ENCODE data around the gene GLIS1.
"Not testable (repeated sequence)": the region's sequence is repeated elsewhere in the genome, so short reads cannot be mapped to it uniquely, and the experiment has no call there.

GLIS1 gene

DNA sequence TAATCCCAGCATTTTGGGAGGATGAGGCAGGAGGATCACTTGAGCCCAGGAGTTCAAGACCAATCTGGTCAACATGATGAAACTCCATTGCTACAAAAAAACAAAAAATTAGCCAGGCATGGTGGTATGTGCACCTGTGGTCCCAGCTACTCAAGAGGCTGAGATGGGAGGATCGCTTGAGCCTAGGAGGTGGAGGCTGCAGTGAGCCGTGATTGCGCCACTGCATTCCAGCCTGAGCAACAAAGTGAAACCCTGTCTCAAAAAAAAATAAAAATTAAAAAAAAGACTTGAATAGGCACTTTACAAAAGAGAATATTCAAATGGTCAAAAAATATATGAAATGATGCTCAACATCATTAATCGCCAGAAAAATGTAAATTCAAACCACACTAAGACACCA, 91.0 kb downstream of the GLIS1 start:
- H3K4me1 ChIP-seq (ENCODE audit: control insufficient read depth, insufficient read depth, low read length); H3K4me3 ChIP-seq (ENCODE audit: insufficient read depth, low read depth, low read length); H3K9me3 ChIP-seq (ENCODE audit: control insufficient read depth, low read length); H3K27me3 ChIP-seq (ENCODE audit: control insufficient read depth, insufficient read depth, low read length, poor library complexity, severe bottlenecking); H3K27ac ChIP-seq (ENCODE audit: insufficient read depth, low read depth, low read length, poor library complexity, severe bottlenecking); H3K36me3 ChIP-seq (ENCODE audit: control insufficient read depth, insufficient read depth, low read length): not testable (repeated sequence)
- WGBS, 2 experiments: 78 to 95% methylated on average over 4 of the region's 4 CpGs

DNA sequence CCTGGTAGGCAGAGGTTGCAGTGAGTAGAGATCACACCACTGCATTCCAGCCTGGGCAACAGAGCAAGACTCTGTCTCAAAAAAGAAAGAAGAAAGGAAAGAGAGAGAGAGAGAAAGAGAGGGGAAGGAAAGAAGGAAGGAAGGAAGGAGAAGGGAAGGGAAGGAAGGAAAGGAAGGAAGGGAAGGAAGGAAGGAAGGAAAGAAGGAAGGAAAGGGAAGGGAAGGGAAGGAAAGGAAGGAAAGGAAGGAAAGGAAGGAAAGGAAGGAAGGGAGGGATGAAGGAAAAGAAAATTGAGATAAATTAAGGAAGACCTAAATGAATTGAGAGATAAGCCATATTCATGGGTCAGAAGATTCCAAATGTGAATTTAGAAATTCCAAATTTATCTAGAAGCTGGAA, 92.2 kb downstream of the GLIS1 start:
- H3K4me1 ChIP-seq (ENCODE audit: control insufficient read depth, insufficient read depth, low read length): peaks cover 5% of the 10 kb centered on the region
- H3K36me3 ChIP-seq (ENCODE audit: control insufficient read depth, insufficient read depth, low read length): no peaks in the 10 kb centered on the region
- no peak overlapping the region for H3K27ac ChIP-seq (ENCODE audit: insufficient read depth, low read depth, low read length, poor library complexity, severe bottlenecking)
- H3K27me3 ChIP-seq (ENCODE audit: control insufficient read depth, insufficient read depth, low read length, poor library complexity, severe bottlenecking): no peaks in the 10 kb centered on the region
- H3K9me3 ChIP-seq (ENCODE audit: control insufficient read depth, low read length): no peaks in the 10 kb centered on the region
- H3K4me3 ChIP-seq (ENCODE audit: insufficient read depth, low read depth, low read length): no peak overlapping the region

DNA sequence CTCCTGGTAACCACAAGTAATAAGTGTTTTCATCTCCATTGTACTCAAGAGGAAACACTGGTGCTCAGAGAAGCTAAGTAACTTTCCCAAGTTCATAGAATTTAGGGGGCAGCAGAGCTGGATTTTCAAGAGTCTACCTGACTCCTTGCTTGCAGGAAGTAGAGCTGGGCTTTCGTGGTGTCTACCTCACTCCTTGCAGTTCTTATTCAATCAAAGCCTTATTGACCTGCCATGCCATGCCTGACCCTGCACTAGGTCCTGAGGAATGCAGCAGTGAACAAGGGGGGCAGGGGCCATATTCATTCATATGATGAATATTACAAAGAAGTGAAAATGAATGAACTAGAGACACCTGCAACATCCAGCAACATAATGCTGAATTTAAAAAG, 93.3 kb downstream of the GLIS1 start:
- WGBS, 2 experiments: 92 to 93% methylated on average over 1 of the region's 1 CpG
- H3K27ac ChIP-seq (ENCODE audit: insufficient read depth, low read depth, low read length, poor library complexity, severe bottlenecking): no peak overlapping the region
- H3K4me3 ChIP-seq (ENCODE audit: insufficient read depth, low read depth, low read length): no peak overlapping the region
- no peaks in the 10 kb centered on the region for H3K27me3 ChIP-seq (ENCODE audit: control insufficient read depth, insufficient read depth, low read length, poor library complexity, severe bottlenecking)
- H3K36me3 ChIP-seq (ENCODE audit: control insufficient read depth, insufficient read depth, low read length): no peaks in the 10 kb centered on the region
- H3K4me1 ChIP-seq (ENCODE audit: control insufficient read depth, insufficient read depth, low read length): peaks cover 5% of the 10 kb centered on the region
- no peaks in the 10 kb centered on the region for H3K9me3 ChIP-seq (ENCODE audit: control insufficient read depth, low read length)

DNA sequence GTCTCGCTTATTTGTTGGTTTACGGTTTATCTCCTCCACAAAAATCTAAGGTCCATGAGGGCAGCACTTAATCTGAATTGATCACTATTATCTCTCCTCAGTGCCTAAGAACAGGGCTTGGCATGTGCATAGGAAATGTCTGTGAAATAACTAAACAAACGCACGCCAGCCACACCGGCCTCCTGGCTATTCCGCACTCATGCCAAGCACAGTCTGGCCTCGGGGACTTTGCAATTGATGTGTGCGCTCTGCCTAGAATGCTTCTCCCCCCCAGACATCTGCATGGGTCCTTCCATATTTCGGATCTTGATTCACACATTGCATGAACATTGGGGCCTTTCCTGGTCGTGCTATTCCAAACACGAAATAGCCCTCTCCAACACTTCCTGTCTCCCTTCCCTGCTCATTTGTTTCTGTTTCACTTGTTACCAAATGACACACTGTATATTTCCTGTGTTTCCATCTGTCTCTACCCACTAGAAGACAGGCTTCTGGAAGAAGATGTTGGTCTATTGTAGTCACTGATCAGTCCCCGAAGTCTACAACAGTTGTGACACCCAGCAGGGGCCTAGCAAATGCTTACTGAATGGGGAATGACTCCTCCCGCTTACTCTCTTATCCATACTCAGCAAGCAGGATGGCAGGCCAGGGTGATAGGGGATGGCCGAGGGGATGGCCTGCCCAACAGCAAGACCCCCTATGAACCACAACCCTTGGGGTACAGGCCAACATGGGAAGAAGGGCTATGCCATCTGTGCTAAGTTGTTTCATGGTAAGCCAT, 93.9 kb downstream of the GLIS1 start:
- 88 to 89% methylated on average over 14 of the region's 14 CpGs for WGBS, 2 experiments

DNA sequence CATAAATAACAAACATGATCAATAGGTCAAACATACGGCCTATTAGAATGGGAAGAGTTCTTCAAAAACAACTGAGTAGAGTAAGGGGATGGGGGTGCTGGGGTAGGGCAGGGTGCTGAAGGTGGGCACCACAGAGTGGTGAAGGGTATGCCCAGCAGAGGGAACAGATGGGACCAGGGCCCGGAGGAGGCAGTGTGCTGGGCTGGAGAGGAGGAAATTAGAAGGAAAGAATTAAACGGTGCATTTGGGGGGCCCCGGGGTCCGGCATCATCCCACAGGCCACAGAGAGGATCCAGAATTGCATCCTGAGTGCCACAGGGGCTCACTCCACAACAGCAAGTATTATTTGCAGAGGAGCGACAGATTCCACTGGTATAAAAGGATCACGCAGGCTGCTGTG, 94.5 kb downstream of the GLIS1 start:
- Histone ChIP-seq H3K36me3 (ENCODE audit: control insufficient read depth, insufficient read depth, low read length) (no peaks in the 10 kb centered on the region), H3K4me1 (ENCODE audit: control insufficient read depth, insufficient read depth, low read length) (peaks cover 5% of the 10 kb centered on the region), H3K27ac (ENCODE audit: insufficient read depth, low read depth, low read length, poor library complexity, severe bottlenecking) (no peak overlapping the region), H3K9me3 (ENCODE audit: control insufficient read depth, low read length) (no peaks in the 10 kb centered on the region), H3K27me3 (ENCODE audit: control insufficient read depth, insufficient read depth, low read length, poor library complexity, severe bottlenecking) (no peaks in the 10 kb centered on the region), H3K4me3 (ENCODE audit: insufficient read depth, low read depth, low read length) (no peak overlapping the region)
- WGBS, 2 experiments: 86 to 87% methylated on average over 7 of the region's 7 CpGs

More for the DNA sequence above, 93.9 kb downstream of the GLIS1 start:
- Histone ChIP-seq H3K4me3 (ENCODE audit: insufficient read depth, low read depth, low read length) (no peak overlapping the region), H3K9me3 (ENCODE audit: control insufficient read depth, low read length) (no peaks in the 10 kb centered on the region), H3K27me3 (ENCODE audit: control insufficient read depth, insufficient read depth, low read length, poor library complexity, severe bottlenecking) (no peaks in the 10 kb centered on the region), H3K36me3 (ENCODE audit: control insufficient read depth, insufficient read depth, low read length) (no peaks in the 10 kb centered on the region), H3K27ac (ENCODE audit: insufficient read depth, low read depth, low read length, poor library complexity, severe bottlenecking) (no peak overlapping the region), H3K4me1 (ENCODE audit: control insufficient read depth, insufficient read depth, low read length) (peaks cover 5% of the 10 kb centered on the region)

DNA sequence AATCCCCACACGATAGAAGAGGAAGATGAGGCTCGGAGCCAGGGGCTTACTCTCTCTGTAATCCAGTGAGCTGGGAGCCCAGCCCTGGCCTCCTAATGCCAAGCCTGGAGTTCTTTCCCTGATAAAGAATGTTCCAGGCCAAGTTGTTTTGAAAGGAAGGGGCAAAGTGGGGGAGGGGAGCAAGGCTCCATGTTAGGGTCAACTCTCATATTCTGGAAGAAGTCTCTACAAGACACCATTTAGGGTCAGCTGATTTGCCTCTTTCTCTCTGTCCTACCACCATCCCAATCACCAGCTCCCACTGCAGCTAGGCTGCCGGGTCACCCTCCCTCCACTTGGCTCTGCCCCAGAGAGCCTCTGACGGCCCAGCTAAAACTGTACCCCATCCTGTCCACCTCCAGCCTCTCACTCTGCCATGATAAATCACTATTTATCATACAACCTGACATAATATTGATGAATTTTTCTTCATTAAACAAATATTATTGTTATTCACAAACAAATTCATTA, 95.0 kb downstream of the GLIS1 start:
- no peak overlapping the region for H3K27ac ChIP-seq (ENCODE audit: insufficient read depth, low read depth, low read length, poor library complexity, severe bottlenecking)
- no peaks in the 10 kb centered on the region for H3K27me3 ChIP-seq (ENCODE audit: control insufficient read depth, insufficient read depth, low read length, poor library complexity, severe bottlenecking)
- peaks cover 5% of the 10 kb centered on the region for H3K4me1 ChIP-seq (ENCODE audit: control insufficient read depth, insufficient read depth, low read length)
- WGBS, 2 experiments: 91 to 96% methylated on average over 4 of the region's 4 CpGs
- H3K36me3 ChIP-seq (ENCODE audit: control insufficient read depth, insufficient read depth, low read length): no peaks in the 10 kb centered on the region
- no peaks in the 10 kb centered on the region for H3K9me3 ChIP-seq (ENCODE audit: control insufficient read depth, low read length)
- H3K4me3 ChIP-seq (ENCODE audit: insufficient read depth, low read depth, low read length): no peak overlapping the region

DNA sequence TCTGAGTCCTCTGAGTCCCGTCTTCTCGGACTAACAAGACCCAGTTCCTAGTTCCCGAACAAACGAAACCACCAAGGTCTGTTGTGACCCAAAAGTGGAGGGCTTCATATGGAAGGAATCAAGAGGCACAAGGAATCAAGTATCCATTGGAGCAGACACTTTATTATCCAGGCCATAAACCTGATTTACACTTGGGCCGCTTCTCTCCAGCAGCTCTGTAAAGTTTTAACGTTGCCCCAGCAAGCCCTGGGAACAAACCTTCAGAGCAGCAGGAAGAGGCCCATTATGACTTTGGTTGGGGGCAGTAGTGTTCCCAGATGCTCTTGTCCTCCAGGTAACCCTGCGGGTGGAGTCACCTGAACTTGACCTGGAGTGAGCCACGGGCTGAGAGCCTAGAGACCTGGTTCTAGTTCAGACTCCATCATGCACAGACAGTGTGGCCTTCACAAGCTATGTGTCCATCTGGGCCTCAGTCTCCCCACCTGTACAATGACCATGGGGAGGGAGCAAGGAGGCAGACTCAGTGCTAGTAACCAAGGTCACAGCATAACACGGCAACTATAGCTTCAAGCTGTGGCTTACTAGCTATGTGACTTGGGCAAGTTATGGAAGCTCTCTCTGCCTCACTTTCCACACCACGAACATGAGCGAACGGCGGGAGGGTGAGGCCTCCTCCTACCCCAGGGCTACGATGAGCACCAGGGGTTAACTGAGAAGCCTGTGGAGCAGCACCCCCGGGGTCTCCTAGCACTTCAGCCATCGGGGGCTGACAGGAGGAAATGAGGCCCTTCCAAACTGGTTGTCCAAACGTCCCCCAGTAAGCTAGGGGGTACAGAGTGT, 95.7 kb downstream of the GLIS1 start:
- Histone ChIP-seq H3K27me3 (ENCODE audit: control insufficient read depth, insufficient read depth, low read length, poor library complexity, severe bottlenecking) (no peaks in the 10 kb centered on the region), H3K27ac (ENCODE audit: insufficient read depth, low read depth, low read length, poor library complexity, severe bottlenecking) (no peak overlapping the region), H3K4me1 (ENCODE audit: control insufficient read depth, insufficient read depth, low read length) (peaks cover 5% of the 10 kb centered on the region), H3K9me3 (ENCODE audit: control insufficient read depth, low read length) (no peaks in the 10 kb centered on the region), H3K36me3 (ENCODE audit: control insufficient read depth, insufficient read depth, low read length) (no peaks in the 10 kb centered on the region), H3K4me3 (ENCODE audit: insufficient read depth, low read depth, low read length) (no peak overlapping the region)
- 88% methylated on average over 17 of the region's 17 CpGs for WGBS, 2 experiments

DNA sequence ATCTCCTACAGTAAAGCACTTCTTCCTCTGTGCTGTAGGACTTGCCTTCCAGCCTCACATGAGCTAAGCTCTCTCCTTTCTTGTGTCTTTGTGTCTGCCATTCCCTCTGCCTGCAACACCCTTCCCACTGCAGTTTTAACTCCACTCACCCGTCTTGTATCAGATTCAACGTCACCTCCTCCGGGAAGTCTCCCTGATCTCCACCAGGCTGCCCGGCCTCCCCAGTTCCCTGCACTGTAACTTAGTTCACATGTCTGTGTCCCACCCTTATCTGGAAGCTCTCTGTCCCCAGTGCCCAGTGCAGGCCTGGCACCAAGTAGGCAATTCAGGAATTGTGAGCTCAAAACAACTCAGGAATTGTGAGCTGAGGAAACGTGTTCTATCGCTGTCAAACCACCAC, 96.4 kb downstream of the GLIS1 start:
- Histone ChIP-seq H3K4me1 (ENCODE audit: control insufficient read depth, insufficient read depth, low read length) (peaks cover 5% of the 10 kb centered on the region), H3K27ac (ENCODE audit: insufficient read depth, low read depth, low read length, poor library complexity, severe bottlenecking) (no peak overlapping the region), H3K4me3 (ENCODE audit: insufficient read depth, low read depth, low read length) (no peak overlapping the region), H3K36me3 (ENCODE audit: control insufficient read depth, insufficient read depth, low read length) (no peaks in the 10 kb centered on the region), H3K27me3 (ENCODE audit: control insufficient read depth, insufficient read depth, low read length, poor library complexity, severe bottlenecking) (no peaks in the 10 kb centered on the region), H3K9me3 (ENCODE audit: control insufficient read depth, low read length) (no peaks in the 10 kb centered on the region)
- 85 to 86% methylated on average over 6 of the region's 6 CpGs for WGBS, 2 experiments

DNA sequence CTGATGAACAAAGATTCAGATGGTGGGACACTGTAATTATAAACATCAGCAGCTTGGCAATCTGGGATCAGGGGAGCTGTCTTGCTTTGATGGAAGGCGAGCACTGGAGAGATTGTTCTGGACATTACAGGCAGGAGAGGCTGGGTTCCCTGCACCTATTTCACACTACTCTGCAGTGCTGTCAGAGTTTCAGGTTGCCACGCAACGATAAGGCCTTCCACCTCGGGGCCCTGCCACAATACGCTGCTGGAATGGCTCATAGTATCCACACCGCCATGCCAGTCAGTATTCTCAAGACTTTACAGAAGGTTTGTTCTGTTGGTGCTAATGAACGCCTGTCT, 96.8 kb downstream of the GLIS1 start:
- Histone ChIP-seq H3K36me3 (ENCODE audit: control insufficient read depth, insufficient read depth, low read length) (no peaks in the 10 kb centered on the region), H3K4me1 (ENCODE audit: control insufficient read depth, insufficient read depth, low read length) (peaks cover 5% of the 10 kb centered on the region)
- WGBS, 2 experiments: 88% methylated on average over 7 of the region's 7 CpGs

DNA sequence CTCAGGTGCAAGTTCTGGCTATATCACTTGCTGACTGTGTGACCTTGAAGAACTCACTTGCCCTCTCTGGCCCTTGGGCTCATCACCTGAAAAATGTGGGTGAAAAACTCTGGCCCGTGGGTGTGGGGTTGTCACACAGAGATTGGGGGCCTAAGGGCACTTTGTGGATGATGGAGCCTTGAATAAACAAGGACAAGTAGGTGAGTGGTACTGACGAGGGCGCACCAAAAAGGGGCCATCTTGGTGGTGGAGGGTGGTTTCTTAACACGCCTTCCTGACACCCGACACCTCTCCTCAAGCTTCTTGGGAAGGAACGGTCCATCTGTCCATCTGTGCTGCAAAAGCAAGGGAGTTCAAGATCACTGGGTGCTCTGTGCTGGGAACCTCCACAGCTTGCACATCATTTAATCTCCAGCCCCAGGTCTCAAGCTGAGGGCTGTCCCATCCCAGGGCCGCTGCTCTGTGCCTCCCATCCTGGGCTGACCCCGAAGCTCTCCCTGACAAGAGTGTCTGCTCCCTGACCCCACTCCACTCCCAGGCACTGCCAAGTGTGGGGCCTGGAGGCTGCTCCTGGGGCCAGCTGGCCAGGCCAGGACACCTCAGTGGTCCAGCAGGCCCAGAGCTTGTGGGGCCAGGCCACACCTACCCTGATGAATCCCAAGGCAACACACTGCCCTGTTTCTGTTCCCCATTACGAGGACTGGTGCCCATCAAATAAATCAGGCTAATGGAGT, 97.3 kb downstream of the GLIS1 start:
- H3K27ac ChIP-seq (ENCODE audit: insufficient read depth, low read depth, low read length, poor library complexity, severe bottlenecking): no peak overlapping the region
- no peaks in the 10 kb centered on the region for H3K9me3 ChIP-seq (ENCODE audit: control insufficient read depth, low read length)
- H3K4me3 ChIP-seq (ENCODE audit: insufficient read depth, low read depth, low read length): no peak overlapping the region
- H3K4me1 ChIP-seq (ENCODE audit: control insufficient read depth, insufficient read depth, low read length): peaks cover 5% of the 10 kb centered on the region
- no peaks in the 10 kb centered on the region for H3K27me3 ChIP-seq (ENCODE audit: control insufficient read depth, insufficient read depth, low read length, poor library complexity, severe bottlenecking)
- no peaks in the 10 kb centered on the region for H3K36me3 ChIP-seq (ENCODE audit: control insufficient read depth, insufficient read depth, low read length)
- 87 to 89% methylated on average over 9 of the region's 9 CpGs for WGBS, 2 experiments

More for the DNA sequence above, 96.8 kb downstream of the GLIS1 start:
- H3K27me3 ChIP-seq (ENCODE audit: control insufficient read depth, insufficient read depth, low read length, poor library complexity, severe bottlenecking): no peaks in the 10 kb centered on the region
- H3K4me3 ChIP-seq (ENCODE audit: insufficient read depth, low read depth, low read length): no peak overlapping the region
- no peak overlapping the region for H3K27ac ChIP-seq (ENCODE audit: insufficient read depth, low read depth, low read length, poor library complexity, severe bottlenecking)
- no peaks in the 10 kb centered on the region for H3K9me3 ChIP-seq (ENCODE audit: control insufficient read depth, low read length)
